Measurements from ENCODE around the gene ATP8A1. TPM values are rescaled to one million over a fixed set of nuclear protein-coding genes. Genes with fewer than 3 reads are reported as not detected.
"Not testable (repeated sequence)": the region's sequence is repeated elsewhere in the genome, so short reads cannot be mapped to it uniquely, and the experiment has no call there.

Gene ATP8A1
- total RNA-seq, 1 experiment from 2014 or later, result 3.9 TPM

DNA sequence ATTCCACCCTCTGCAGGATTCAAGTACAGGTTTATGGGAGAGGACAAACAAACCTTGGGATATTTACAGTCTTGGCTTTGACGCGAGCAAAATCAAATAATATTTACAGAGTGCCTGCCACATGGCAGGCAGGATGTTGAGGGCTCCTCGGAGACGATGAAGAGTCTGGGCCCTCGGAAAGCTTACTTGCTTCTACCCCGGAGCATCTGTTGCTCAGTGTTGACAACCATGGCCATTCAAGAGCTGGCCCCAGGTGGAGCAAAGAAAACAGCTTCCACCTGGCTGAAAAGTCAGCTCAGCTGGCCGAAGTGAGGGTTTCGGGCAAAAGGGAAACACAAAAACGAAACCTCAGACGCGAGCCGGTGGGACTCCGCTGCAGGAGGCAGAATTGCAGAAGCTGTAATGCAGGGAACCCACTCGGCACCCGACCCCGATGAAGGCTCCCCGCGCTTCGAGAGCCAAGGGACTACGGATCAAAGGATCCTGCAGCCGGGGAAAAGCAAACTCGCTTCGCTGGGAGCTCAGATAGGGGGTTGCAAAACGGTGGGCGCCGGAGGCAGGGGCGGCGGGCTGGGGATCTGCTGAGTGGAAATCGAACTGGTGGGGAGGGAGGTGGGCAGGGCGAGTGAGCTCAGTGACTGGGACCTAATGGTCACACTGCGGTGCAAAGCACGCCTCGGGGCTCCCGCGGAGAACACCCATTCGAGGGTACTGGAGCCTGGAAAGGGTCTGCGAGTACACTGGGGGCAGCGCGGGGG lies 805 bp downstream of the ATP8A1 start:
- H3K4me3 ChIP-seq (ENCODE audit: insufficient read depth, low read depth, low read length), result peak overlapping the region; percentile 93
- H3K27me3 ChIP-seq (ENCODE audit: control insufficient read depth, insufficient read depth, low read length), result peaks cover 12% of the 10 kb centered on the region
- peak; percentile 49 for DNase-seq
- no peaks in the 10 kb centered on the region for H3K36me3 ChIP-seq (replicated peaks; ENCODE audit: control insufficient read depth, insufficient read depth, low read length)

GRCh38 chr4:42655269-42655637 lies 1.7 kb downstream of the ATP8A1 start:
- no peak overlapping the region for H3K4me3 ChIP-seq (ENCODE audit: insufficient read depth, low read depth, low read length)
- peaks cover 12% of the 10 kb centered on the region for H3K27me3 ChIP-seq (ENCODE audit: control insufficient read depth, insufficient read depth, low read length)
- DNase-seq, result no peak
- no peaks in the 10 kb centered on the region for H3K36me3 ChIP-seq (replicated peaks; ENCODE audit: control insufficient read depth, insufficient read depth, low read length)

GRCh38 chr4:42654631-42655268 lies 2.2 kb downstream of the ATP8A1 start:
- Histone ChIP-seq H3K4me3 (ENCODE audit: insufficient read depth, low read depth, low read length) (no peak overlapping the region), H3K36me3 (replicated peaks; ENCODE audit: control insufficient read depth, insufficient read depth, low read length) (no peaks in the 10 kb centered on the region), H3K27me3 (ENCODE audit: control insufficient read depth, insufficient read depth, low read length) (peaks cover 12% of the 10 kb centered on the region)
- no peak for DNase-seq

DNA sequence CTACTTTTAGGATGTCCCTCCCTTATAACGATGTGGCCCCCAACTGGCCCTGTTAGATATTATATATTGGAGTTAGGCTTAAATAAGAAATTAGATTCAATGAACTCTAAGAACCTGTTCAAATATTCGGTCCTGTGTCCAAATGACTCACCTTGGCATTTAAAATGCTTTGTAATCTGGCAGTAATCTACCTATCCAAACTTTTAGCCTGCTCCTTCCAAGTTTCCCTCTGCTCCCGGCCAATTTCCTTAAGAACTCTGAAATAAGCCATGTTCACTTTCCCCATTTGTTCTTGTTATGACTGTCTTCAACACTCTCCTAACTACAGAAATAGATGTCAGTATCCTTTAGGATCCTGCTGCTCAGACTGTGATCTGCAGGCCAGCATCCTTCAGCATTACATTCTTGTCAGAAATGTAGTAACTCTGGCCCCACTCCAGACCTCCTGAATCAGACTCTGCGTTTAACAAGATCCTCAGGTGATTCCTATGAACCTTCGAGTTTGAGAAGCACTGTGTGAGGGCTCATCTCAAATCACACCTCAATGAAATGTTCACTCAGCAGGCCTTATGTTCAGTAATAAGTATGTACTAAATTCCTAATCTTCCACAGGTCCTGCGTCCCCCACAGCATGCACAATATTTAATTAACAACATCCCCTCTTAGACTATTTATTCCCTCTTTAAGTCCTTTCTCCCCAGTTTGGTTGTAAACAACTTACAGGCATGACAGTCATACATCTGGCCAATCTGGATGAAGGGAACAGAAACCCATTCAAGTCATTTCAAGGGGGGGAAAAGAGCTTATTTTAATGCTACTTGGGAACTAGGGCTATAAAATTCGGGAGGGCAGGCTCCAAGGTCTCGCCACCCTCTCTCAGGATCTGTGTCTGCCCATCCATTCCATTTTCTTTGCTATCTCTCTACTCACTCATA lies 3.0 kb downstream of the ATP8A1 start:
- Histone ChIP-seq H3K4me3 (ENCODE audit: insufficient read depth, low read depth, low read length) (no peak overlapping the region), H3K27me3 (ENCODE audit: control insufficient read depth, insufficient read depth, low read length) (peaks cover 12% of the 10 kb centered on the region)
- no peak for DNase-seq

GRCh38 chr4:42652529-42653231 lies 4.2 kb downstream of the ATP8A1 start:
- H3K36me3 ChIP-seq (replicated peaks; ENCODE audit: control insufficient read depth, insufficient read depth, low read length); H3K4me3 ChIP-seq (ENCODE audit: insufficient read depth, low read depth, low read length); DNase-seq: not testable (repeated sequence)
- H3K27me3 ChIP-seq (ENCODE audit: control insufficient read depth, insufficient read depth, low read length), result peaks cover 12% of the 10 kb centered on the region

More for the DNA sequence above, 3.0 kb downstream of the ATP8A1 start:
- no peaks in the 10 kb centered on the region for H3K36me3 ChIP-seq (replicated peaks; ENCODE audit: control insufficient read depth, insufficient read depth, low read length)

GRCh38 chr4:42649870-42650269 lies 7.0 kb downstream of the ATP8A1 start:
- Histone ChIP-seq H3K36me3 (replicated peaks; ENCODE audit: control insufficient read depth, insufficient read depth, low read length) (no peaks in the 10 kb centered on the region), H3K27me3 (ENCODE audit: control insufficient read depth, insufficient read depth, low read length) (peaks cover under 1% of the 10 kb centered on the region; the same call in 1 of the 2 replicates), H3K4me3 (ENCODE audit: insufficient read depth, low read depth, low read length) (no peak overlapping the region)
- no peak for DNase-seq

DNA sequence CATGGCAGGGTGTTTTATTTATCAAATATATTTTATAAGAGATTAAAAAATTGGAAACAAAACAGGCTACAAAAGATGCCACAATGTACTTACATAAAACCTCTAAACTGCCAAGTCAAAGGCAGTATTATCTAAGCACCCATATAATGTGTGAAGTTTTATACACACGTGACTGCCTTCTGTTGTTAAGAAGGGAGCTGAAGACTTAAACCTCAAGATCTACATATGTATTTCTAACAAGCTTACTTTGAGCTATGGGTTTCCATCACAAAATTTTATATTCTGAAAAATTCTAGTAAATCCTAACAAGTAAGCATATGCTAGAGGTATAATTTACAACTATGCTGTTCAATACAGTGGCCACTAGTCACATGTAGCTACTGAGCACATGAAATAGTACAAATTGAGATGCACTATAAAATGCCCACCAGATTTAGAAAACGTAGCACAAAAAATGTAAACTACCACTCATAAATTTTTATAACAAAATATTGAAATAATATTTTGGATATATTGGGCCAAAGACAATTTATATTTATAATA lies 9.8 kb downstream of the ATP8A1 start:
- H3K4me3 ChIP-seq (ENCODE audit: insufficient read depth, low read depth, low read length), result no peak overlapping the region

DNA sequence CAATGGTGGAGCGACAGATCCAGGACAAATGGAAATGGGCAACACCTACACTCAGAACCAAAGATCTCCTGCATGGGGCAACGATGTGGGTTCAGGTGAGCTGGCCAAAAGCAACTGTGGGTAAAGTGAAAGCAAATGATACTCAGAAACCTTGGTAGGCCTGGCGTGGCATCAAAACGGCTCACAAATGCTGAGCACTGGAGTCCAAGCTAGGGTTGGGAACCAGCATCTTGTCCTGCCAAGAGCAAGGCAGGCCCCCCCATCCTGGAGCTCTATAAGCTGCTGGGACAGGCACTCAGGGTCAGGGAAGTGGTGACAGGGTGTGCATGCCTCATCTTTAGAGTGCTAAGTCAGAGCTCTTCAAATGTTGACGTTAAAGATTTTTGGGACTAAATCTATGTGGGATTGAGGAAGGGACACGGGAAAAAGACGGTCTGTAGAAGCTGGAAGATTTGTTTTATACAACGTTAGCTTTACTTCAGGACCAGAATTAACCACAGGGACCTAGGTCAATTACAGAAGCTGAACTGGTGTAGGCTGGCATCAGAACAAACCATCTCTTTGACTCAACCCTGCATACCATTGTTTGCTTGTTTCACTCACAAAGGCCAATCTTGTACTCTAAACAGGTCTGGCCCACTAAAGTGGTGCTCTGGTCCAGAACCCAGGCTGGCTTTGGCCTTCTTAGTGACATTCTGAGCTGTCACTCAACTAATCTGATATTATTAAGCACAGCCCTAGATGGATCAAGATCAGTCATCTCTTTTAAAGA lies 10.7 kb downstream of the ATP8A1 start:
- no peaks in the 10 kb centered on the region for H3K36me3 ChIP-seq (replicated peaks; ENCODE audit: control insufficient read depth, insufficient read depth, low read length)
- no peak overlapping the region for H3K4me3 ChIP-seq (ENCODE audit: insufficient read depth, low read depth, low read length)
- H3K27me3 ChIP-seq (ENCODE audit: control insufficient read depth, insufficient read depth, low read length), result no peaks in the 10 kb centered on the region
- DNase-seq, result no peak

More for the DNA sequence above, 9.8 kb downstream of the ATP8A1 start:
- DNase-seq, result no peak
- Histone ChIP-seq H3K36me3 (replicated peaks; ENCODE audit: control insufficient read depth, insufficient read depth, low read length) (no peaks in the 10 kb centered on the region), H3K27me3 (ENCODE audit: control insufficient read depth, insufficient read depth, low read length) (no peaks in the 10 kb centered on the region)

- DNase-seq, result no peak
- H3K4me3 ChIP-seq (ENCODE audit: insufficient read depth, low read depth, low read length), result no peak overlapping the region
- H3K36me3 ChIP-seq (replicated peaks; ENCODE audit: control insufficient read depth, insufficient read depth, low read length), result no peaks in the 10 kb centered on the region
- no peaks in the 10 kb centered on the region for H3K27me3 ChIP-seq (ENCODE audit: control insufficient read depth, insufficient read depth, low read length)
Measured at GRCh38 chr4:42644897-42645296, 12.0 kb downstream of the ATP8A1 start.

DNA sequence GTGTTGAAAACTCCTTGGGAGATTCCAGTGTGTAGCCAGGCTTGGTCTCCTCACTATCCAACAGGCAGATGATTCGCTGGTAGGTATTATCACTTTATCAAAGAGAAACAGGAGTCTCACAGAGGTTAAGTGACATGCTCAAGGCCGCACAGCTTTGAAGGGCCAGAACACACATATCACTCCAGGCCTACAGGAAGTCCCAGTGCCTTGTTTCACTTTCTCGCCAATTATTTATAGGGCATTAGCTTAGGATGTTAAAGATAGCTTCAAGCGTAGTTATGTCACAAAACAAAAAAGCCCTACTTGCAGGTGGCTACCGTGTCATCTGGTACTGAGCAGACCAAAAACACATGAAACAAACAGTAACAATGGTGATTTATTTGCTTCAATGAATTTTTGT lies 13.2 kb downstream of the ATP8A1 start:
- H3K36me3 ChIP-seq (replicated peaks; ENCODE audit: control insufficient read depth, insufficient read depth, low read length), result no peaks in the 10 kb centered on the region
- no peaks in the 10 kb centered on the region for H3K27me3 ChIP-seq (ENCODE audit: control insufficient read depth, insufficient read depth, low read length)
- DNase-seq, result no peak
- no peak overlapping the region for H3K4me3 ChIP-seq (ENCODE audit: insufficient read depth, low read depth, low read length)

DNA sequence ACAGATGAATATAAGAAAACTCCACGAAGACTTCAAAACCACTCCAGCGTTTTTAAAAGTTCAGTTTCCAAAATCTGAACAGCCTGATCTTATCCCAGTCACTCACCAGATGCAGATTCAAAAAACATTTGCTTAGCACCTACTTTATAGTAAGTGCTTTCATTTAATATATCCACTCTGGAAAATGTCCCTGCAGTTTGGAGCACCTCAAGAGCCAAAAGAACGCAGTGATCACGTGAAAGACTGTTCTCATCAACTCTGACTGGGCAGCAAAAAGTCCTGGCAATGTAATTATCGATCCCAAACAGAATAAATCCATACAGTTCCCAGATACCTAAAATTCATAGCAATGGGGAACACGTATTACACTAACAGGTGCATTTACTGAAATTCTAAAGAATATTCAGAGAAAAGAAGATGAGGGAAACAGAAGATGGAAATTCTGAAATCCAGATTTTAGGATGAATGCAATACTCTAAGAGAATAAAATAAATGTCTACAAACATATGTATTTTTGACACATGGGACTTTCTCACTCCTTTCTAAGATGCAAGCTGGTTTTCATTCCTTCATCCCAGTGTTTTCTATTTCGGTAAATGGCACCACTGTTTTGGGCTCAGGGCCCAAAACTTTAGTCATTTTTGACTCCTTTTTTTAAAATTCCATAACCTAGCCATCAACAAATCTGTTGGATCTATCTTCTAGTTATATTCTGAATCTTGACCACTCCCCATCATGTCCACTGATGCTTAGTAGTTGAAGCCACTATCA lies 13.9 kb downstream of the ATP8A1 start:
- Histone ChIP-seq H3K27me3 (ENCODE audit: control insufficient read depth, insufficient read depth, low read length) (no peaks in the 10 kb centered on the region), H3K36me3 (replicated peaks; ENCODE audit: control insufficient read depth, insufficient read depth, low read length) (no peaks in the 10 kb centered on the region), H3K4me3 (ENCODE audit: insufficient read depth, low read depth, low read length) (no peak overlapping the region)
- DNase-seq, result no peak

DNA sequence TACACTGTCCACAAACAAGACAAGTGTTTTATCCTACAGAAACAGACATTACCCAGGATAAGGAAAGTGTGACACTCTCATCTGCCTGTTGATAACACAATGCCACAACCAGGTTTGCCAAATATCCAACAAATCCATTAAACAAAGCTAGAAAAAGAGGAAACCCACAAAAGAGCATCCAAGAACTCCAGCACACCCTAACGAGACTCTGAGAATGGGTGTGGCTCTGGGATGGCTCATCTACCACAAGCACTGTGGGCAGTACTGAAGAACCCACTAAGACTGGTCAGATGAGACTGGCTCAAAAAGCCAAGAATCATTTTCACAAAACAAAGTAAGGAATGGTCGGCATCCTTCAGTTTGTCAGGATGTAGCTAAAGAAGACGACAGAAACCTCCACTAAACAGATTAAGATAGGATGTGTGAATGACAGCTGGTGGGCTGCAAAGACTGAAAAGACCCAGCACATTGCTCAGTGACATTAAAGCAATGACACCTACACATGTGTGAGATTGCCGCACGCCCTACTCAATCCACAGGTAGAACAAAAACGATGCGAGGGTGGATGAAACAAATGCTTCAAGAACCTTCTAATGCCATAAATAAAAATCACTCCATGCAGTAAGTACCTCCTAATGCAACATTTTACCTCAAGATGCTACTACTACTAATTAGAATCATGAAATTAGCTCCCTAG lies 14.7 kb downstream of the ATP8A1 start:
- no peak for DNase-seq
- H3K36me3 ChIP-seq (replicated peaks; ENCODE audit: control insufficient read depth, insufficient read depth, low read length), result no peaks in the 10 kb centered on the region
- no peak overlapping the region for H3K4me3 ChIP-seq (ENCODE audit: insufficient read depth, low read depth, low read length)
- H3K27me3 ChIP-seq (ENCODE audit: control insufficient read depth, insufficient read depth, low read length), result no peaks in the 10 kb centered on the region

Data from H7 (cell line).